ENCODE measurements around the gene ZNF429.

Gene ZNF429

DNA sequence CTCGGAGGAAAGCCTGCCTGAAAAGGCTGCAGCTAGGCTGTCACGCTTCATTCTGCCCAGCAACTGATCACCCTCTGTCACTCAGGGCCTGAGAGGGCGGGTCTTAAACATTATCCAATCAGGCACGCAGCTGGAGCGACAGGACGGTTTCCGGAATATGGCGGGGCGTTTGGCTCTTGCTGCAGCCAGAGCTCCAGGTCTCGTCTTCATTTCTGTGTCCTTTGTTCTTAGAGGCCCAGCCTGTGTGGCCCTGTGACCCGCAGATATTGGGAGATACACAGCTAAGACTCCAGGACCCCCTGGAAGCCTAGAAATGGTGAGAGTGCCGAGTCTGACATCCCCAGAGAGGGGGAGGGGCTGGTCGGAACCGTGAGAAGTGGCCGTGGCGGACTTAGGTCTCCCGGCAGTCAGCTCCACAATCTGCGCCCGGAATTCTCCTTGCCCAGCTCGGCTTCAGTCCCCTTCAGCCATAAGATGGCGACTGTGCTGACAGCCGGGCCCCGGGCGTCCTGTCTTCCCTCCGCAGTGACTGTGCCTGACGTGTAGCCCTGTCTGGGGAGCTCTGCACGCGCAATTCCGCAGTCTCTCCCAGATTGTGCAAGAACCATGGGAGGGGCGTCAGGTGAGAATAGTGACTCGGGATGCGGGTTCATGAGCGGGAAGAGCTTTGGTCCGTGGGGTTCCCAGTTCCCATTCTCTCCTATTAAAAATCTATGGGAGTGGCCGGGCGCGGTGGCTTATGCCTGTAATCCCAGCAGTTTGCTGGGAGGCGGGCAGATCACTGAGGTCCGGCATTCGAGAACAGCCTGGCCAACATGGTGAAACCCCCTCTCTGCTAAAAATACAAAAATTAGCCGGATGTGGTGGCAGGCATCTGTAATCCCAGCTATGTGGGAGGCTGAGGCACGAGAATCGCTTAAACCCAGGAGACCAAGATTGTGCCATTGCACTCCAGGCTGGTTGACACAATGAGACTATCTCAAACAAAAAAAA, at the start of gene ZNF429:
Gene ZNF429 (plus strand): TSS at position 144 of the 993 bp plus-strand sequence. CDS start 170 bp downstream, at position 314.
- Mint-ChIP-seq H3K36me3 (ENCODE audit: low read depth) (peaks cover 50% of the 10 kb centered on the region), H3K4me1 (peaks cover 22% of the 10 kb centered on the region), H3K4me3 (peak within 1 kb of the TSS; percentile 100), H3K27me3 (ENCODE audit: low read depth) (peaks cover 4% of the 10 kb centered on the region), H3K9me3 (peaks cover 38% of the 10 kb centered on the region), H3K27ac (peak within 1 kb of the TSS; percentile 99 to 100 (median 100))
- TF ChIP-seq, protein P1, sequence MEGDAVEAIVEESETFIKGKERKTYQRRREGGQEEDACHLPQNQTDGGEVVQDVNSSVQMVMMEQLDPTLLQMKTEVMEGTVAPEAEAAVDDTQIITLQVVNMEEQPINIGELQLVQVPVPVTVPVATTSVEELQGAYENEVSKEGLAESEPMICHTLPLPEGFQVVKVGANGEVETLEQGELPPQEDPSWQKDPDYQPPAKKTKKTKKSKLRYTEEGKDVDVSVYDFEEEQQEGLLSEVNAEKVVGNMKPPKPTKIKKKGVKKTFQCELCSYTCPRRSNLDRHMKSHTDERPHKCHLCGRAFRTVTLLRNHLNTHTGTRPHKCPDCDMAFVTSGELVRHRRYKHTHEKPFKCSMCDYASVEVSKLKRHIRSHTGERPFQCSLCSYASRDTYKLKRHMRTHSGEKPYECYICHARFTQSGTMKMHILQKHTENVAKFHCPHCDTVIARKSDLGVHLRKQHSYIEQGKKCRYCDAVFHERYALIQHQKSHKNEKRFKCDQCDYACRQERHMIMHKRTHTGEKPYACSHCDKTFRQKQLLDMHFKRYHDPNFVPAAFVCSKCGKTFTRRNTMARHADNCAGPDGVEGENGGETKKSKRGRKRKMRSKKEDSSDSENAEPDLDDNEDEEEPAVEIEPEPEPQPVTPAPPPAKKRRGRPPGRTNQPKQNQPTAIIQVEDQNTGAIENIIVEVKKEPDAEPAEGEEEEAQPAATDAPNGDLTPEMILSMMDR (IDR thresholded peaks at IDR 0.05; ENCODE audit: unreplicated experiment in 3 of 3) = no peak

DNA sequence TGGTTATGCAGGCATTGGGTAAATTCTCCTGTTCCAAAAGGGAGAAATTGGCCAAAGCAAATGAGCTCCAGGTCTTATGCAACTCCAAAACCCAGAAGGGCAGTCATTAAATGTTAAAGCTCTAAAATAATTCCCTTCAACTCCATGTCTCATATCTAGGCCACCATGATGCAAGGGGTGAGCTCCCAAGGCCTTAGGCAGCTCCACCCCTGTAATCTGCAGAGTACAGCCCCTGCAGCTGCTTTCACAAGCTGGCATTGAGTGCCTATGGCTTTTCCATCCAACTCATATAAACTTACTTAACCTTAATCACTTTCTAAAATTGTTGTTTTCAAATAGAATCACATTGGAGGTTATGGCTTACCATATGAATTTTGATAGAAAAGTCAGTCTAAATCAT, 44.7 kb upstream of the ZNF429 start:
- no peaks in the 10 kb centered on the region for H3K27me3 Mint-ChIP-seq (ENCODE audit: low read depth)
- TF ChIP-seq, protein P1 (IDR thresholded peaks at IDR 0.05; ENCODE audit: unreplicated experiment in 3 of 3) = no peak
- peaks cover 5% of the 10 kb centered on the region for H3K4me1 Mint-ChIP-seq
- H3K36me3 Mint-ChIP-seq (ENCODE audit: low read depth) = peaks cover 54% of the 10 kb centered on the region
- H3K27ac Mint-ChIP-seq = no peak overlapping the region
- H3K9me3 Mint-ChIP-seq = peaks cover 31% of the 10 kb centered on the region
- no peak overlapping the region for H3K4me3 Mint-ChIP-seq

DNA sequence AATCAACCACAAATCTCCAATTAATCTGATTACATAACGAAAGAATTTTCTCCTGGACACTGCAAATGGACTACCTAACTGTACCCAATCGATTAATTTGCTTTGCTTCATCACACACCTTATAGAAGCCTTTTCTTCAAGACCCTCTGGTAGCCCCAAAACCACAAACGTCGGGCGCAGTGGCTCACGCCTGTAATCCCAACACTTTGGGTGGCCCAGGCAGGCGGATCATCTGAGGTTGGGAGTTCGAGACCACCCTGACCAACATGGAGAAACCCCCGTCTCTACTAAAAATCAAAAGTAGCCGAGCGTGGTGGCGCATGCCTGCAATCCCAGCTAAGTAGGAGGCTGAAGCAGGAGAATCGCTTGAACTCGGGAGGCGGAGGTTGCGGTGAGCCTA, 42.9 kb upstream of the ZNF429 start:
- Mint-ChIP-seq H3K36me3 (ENCODE audit: low read depth) (peaks cover 39% of the 10 kb centered on the region), H3K4me1 (peaks cover 5% of the 10 kb centered on the region), H3K9me3 (peaks cover 22% of the 10 kb centered on the region), H3K4me3 (peak overlapping the region; percentile 11 to 79 (median 57)), H3K27me3 (ENCODE audit: low read depth) (no peaks in the 10 kb centered on the region), H3K27ac (no peak overlapping the region)
- TF ChIP-seq, protein P1 (IDR thresholded peaks at IDR 0.05; ENCODE audit: unreplicated experiment in 3 of 3) = no peak

DNA sequence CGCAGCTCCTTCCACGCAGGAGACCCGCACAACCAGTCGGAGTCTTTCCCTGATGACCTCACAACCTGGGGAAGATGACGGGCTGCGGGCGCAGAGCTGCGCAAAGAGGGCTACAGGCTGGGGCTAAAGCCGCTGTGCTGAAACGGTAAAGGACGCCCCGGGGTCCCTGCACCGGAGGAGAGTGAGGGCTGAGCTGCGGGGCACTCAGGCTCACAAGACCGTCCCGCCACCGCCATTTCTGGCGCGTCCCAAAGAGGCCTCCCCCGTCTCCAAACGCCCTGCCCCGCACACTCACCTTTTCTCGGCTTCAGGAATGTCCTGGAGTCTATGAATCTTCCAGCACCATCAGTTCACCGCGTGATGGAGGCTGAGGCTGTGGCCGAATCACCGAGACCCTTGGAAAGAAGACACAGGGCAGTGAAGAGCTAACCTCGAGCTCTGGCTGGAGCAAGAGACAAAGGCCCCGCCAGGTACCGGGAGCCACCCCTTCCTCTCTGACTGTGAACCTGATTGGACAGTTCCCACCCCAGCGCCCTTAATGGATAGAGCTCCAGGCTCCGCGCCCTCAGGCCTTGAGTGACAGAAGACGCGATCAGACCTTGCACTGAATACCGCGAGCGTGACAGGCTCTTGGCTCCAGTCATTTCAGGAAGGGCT, 41.8 kb upstream of the ZNF429 start:
- H3K4me3 Mint-ChIP-seq = peak overlapping the region; percentile 99 to 100 (median 99)
- no peaks in the 10 kb centered on the region for H3K27me3 Mint-ChIP-seq (ENCODE audit: low read depth)
- peaks cover 33% of the 10 kb centered on the region for H3K36me3 Mint-ChIP-seq (ENCODE audit: low read depth)
- TF ChIP-seq, protein P1 (IDR thresholded peaks at IDR 0.05; ENCODE audit: unreplicated experiment in 3 of 3) = no peak
- H3K9me3 Mint-ChIP-seq = peaks cover 17% of the 10 kb centered on the region
- H3K4me1 Mint-ChIP-seq = peaks cover 5% of the 10 kb centered on the region
- H3K27ac Mint-ChIP-seq = peak overlapping the region; percentile 86 to 97 (median 97)

DNA sequence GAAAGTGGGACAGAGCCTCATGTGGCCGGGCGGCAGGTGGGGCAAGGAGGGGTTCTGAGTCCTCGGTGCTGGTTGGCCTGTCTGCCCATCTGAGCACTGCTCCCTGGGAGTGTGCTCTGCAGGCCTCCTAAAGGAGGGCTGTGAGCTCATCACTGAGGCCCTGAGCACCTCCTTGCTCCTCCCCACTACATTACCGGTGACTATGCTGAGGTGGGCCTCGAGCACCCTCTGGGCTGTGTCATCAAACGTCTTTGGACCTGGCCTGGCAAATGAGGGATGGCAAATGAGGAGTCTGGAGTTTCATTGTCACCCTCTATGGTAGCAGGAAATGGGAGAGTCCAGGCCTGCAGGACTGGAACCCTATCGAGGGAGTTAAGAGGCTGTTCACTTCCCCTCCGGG, 38.8 kb upstream of the ZNF429 start:
- peaks cover 5% of the 10 kb centered on the region for H3K4me1 Mint-ChIP-seq
- no peak overlapping the region for H3K27ac Mint-ChIP-seq
- no peak overlapping the region for H3K4me3 Mint-ChIP-seq
- no peaks in the 10 kb centered on the region for H3K27me3 Mint-ChIP-seq (ENCODE audit: low read depth)
- H3K9me3 Mint-ChIP-seq = peaks cover 9% of the 10 kb centered on the region
- peaks cover 15% of the 10 kb centered on the region for H3K36me3 Mint-ChIP-seq (ENCODE audit: low read depth)
- TF ChIP-seq, protein P1 (IDR thresholded peaks at IDR 0.05; ENCODE audit: unreplicated experiment in 3 of 3) = no peak

Measured in nephron (organoid).